ENCODE data around the gene TXNRD2.
"Not testable (repeated sequence)": the region's sequence is repeated elsewhere in the genome, so short reads cannot be mapped to it uniquely, and the experiment has no call there.

The TXNRD2 gene

GRCh38 chr22:19841641-19842392 lies 99.8 kb downstream of the TXNRD2 start:
- Mint-ChIP-seq H3K27ac (no peak overlapping the region), H3K9me3 (no peaks in the 10 kb centered on the region), H3K4me3 (no peak overlapping the region), H3K4me1 (ENCODE audit: low read depth) (peaks cover 7% of the 10 kb centered on the region), H3K36me3 (ENCODE audit: low read depth) (peaks cover 2% of the 10 kb centered on the region), H3K27me3 (ENCODE audit: low read depth) (no peaks in the 10 kb centered on the region)

- Mint-ChIP-seq H3K4me1 (ENCODE audit: low read depth) (peaks cover 11% of the 10 kb centered on the region), H3K27ac (no peak overlapping the region), H3K4me3 (no peak overlapping the region), H3K36me3 (ENCODE audit: low read depth) (no peaks in the 10 kb centered on the region), H3K27me3 (ENCODE audit: low read depth) (no peaks in the 10 kb centered on the region), H3K9me3 (no peaks in the 10 kb centered on the region)
These were observed 100.5 kb downstream of the TXNRD2 start for GRCh38 chr22:19840955-19841640.

GRCh38 chr22:19840059-19840458 lies 101.6 kb downstream of the TXNRD2 start:
- Mint-ChIP-seq H3K27me3 (ENCODE audit: low read depth) (no peaks in the 10 kb centered on the region), H3K4me3 (no peak overlapping the region), H3K36me3 (ENCODE audit: low read depth) (no peaks in the 10 kb centered on the region), H3K4me1 (ENCODE audit: low read depth) (peaks cover 11% of the 10 kb centered on the region), H3K27ac (no peak overlapping the region), H3K9me3 (no peaks in the 10 kb centered on the region)

- Mint-ChIP-seq H3K27ac (no peak overlapping the region), H3K4me1 (ENCODE audit: low read depth) (peaks cover 6% of the 10 kb centered on the region), H3K4me3 (no peak overlapping the region), H3K36me3 (ENCODE audit: low read depth) (no peaks in the 10 kb centered on the region), H3K9me3 (no peaks in the 10 kb centered on the region), H3K27me3 (ENCODE audit: low read depth) (no peaks in the 10 kb centered on the region)
These were observed 103.7 kb downstream of the TXNRD2 start for GRCh38 chr22:19837915-19838314.

GRCh38 chr22:19836512-19836911 lies 105.1 kb downstream of the TXNRD2 start:
- Mint-ChIP-seq H3K36me3 (ENCODE audit: low read depth) (no peaks in the 10 kb centered on the region), H3K9me3 (no peaks in the 10 kb centered on the region), H3K27ac (no peak overlapping the region), H3K27me3 (ENCODE audit: low read depth) (no peaks in the 10 kb centered on the region), H3K4me3 (no peak overlapping the region), H3K4me1 (ENCODE audit: low read depth) (peaks cover 6% of the 10 kb centered on the region)

GRCh38 chr22:19834599-19834998 lies 107.0 kb downstream of the TXNRD2 start:
- H3K36me3 Mint-ChIP-seq (ENCODE audit: low read depth) = no peaks in the 10 kb centered on the region
- H3K9me3 Mint-ChIP-seq = no peaks in the 10 kb centered on the region
- peaks cover 6% of the 10 kb centered on the region for H3K4me1 Mint-ChIP-seq (ENCODE audit: low read depth)
- H3K27ac Mint-ChIP-seq = no peak overlapping the region
- H3K4me3 Mint-ChIP-seq = no peak overlapping the region
- H3K27me3 Mint-ChIP-seq (ENCODE audit: low read depth) = no peaks in the 10 kb centered on the region

GRCh38 chr22:19833327-19833726 lies 108.3 kb downstream of the TXNRD2 start:
- H3K36me3 Mint-ChIP-seq (ENCODE audit: low read depth); H3K9me3 Mint-ChIP-seq; H3K27me3 Mint-ChIP-seq (ENCODE audit: low read depth); H3K4me1 Mint-ChIP-seq (ENCODE audit: low read depth); H3K27ac Mint-ChIP-seq; H3K4me3 Mint-ChIP-seq: not testable (repeated sequence)

- Mint-ChIP-seq H3K36me3 (ENCODE audit: low read depth) (no peaks in the 10 kb centered on the region), H3K4me3 (no peak overlapping the region), H3K4me1 (ENCODE audit: low read depth) (peaks cover 6% of the 10 kb centered on the region), H3K9me3 (no peaks in the 10 kb centered on the region), H3K27me3 (ENCODE audit: low read depth) (no peaks in the 10 kb centered on the region), H3K27ac (no peak overlapping the region)
These were observed 109.0 kb downstream of the TXNRD2 start for GRCh38 chr22:19832476-19833108.

- H3K4me3 Mint-ChIP-seq; H3K9me3 Mint-ChIP-seq; H3K27me3 Mint-ChIP-seq (ENCODE audit: low read depth); H3K4me1 Mint-ChIP-seq (ENCODE audit: low read depth); H3K36me3 Mint-ChIP-seq (ENCODE audit: low read depth); H3K27ac Mint-ChIP-seq: not testable (repeated sequence)
These were observed 109.6 kb downstream of the TXNRD2 start for GRCh38 chr22:19831979-19832378.

GRCh38 chr22:19831016-19831415 lies 110.6 kb downstream of the TXNRD2 start:
- Mint-ChIP-seq H3K27me3 (ENCODE audit: low read depth) (no peaks in the 10 kb centered on the region), H3K9me3 (no peaks in the 10 kb centered on the region), H3K4me3 (no peak overlapping the region), H3K4me1 (ENCODE audit: low read depth) (peaks cover 2% of the 10 kb centered on the region), H3K27ac (no peak overlapping the region), H3K36me3 (ENCODE audit: low read depth) (no peaks in the 10 kb centered on the region)

GRCh38 chr22:19828035-19828401 lies 113.6 kb downstream of the TXNRD2 start:
- H3K36me3 Mint-ChIP-seq (ENCODE audit: low read depth) = no peaks in the 10 kb centered on the region
- no peak overlapping the region for H3K27ac Mint-ChIP-seq
- no peak overlapping the region for H3K4me3 Mint-ChIP-seq
- H3K4me1 Mint-ChIP-seq (ENCODE audit: low read depth) = no peaks in the 10 kb centered on the region
- H3K9me3 Mint-ChIP-seq = no peaks in the 10 kb centered on the region
- no peaks in the 10 kb centered on the region for H3K27me3 Mint-ChIP-seq (ENCODE audit: low read depth)

- Mint-ChIP-seq H3K36me3 (ENCODE audit: low read depth) (no peaks in the 10 kb centered on the region), H3K4me1 (ENCODE audit: low read depth) (no peaks in the 10 kb centered on the region), H3K4me3 (no peak overlapping the region), H3K27ac (no peak overlapping the region), H3K27me3 (ENCODE audit: low read depth) (no peaks in the 10 kb centered on the region), H3K9me3 (no peaks in the 10 kb centered on the region)
These were observed 114.1 kb downstream of the TXNRD2 start for GRCh38 chr22:19827341-19828034.

- Mint-ChIP-seq H3K4me3 (no peak overlapping the region), H3K36me3 (ENCODE audit: low read depth) (no peaks in the 10 kb centered on the region), H3K27ac (no peak overlapping the region), H3K27me3 (ENCODE audit: low read depth) (no peaks in the 10 kb centered on the region), H3K4me1 (ENCODE audit: low read depth) (no peaks in the 10 kb centered on the region), H3K9me3 (no peaks in the 10 kb centered on the region)
These were observed 115.0 kb downstream of the TXNRD2 start for GRCh38 chr22:19826619-19826950.

- Mint-ChIP-seq H3K9me3 (no peaks in the 10 kb centered on the region), H3K27ac (no peak overlapping the region), H3K4me3 (no peak overlapping the region), H3K4me1 (ENCODE audit: low read depth) (no peaks in the 10 kb centered on the region), H3K36me3 (ENCODE audit: low read depth) (no peaks in the 10 kb centered on the region), H3K27me3 (ENCODE audit: low read depth) (no peaks in the 10 kb centered on the region)
These were observed 115.6 kb downstream of the TXNRD2 start for GRCh38 chr22:19825904-19826618.
